H9 (cell line): ENCODE results near the gene DBH. TPM values are rescaled to one million over a fixed set of nuclear protein-coding genes. Genes with fewer than 3 reads are reported as not detected.

Experiments
- DNase-seq: peaks from one replicate; pipeline ENCODE4 v3.0.0-alpha.2; 2017
- H2AFZ ChIP-seq: one replicate; pipeline ENCODE4 v1.6.1; 2013; ENCODE audit warnings: mild to moderate bottlenecking, low read length, control low read depth, moderate library complexity
- H2AK5ac ChIP-seq: 2 replicates; pipeline ENCODE4 v1.6.1; 2013; ENCODE audit warnings: low read length, control low read depth, mixed read lengths; ENCODE audit not compliant: insufficient read length
- H2BK120ac ChIP-seq: one replicate; pipeline ENCODE4 v1.6.1; 2013; ENCODE audit warnings: low read depth, mild to moderate bottlenecking, low read length, control low read depth, inconsistent platforms; ENCODE audit not compliant: poor library complexity, severe bottlenecking
- H2BK12ac ChIP-seq: 2 replicates; pipeline ENCODE4 v1.6.1; 2013; ENCODE audit warnings: low read length, control low read depth, mixed read lengths, low read depth; ENCODE audit not compliant: insufficient read length
- H2BK15ac ChIP-seq: 2 replicates; pipeline ENCODE4 v1.6.1; 2013; ENCODE audit warnings: low read depth, low read length, control low read depth
- H2BK20ac ChIP-seq: one replicate; pipeline ENCODE4 v1.6.1; 2013; ENCODE audit warnings: low read depth, mild to moderate bottlenecking, low read length, control low read depth, inconsistent platforms; ENCODE audit not compliant: poor library complexity, severe bottlenecking
- H2BK5ac ChIP-seq: 2 replicates; pipeline ENCODE4 v1.6.1; 2013; ENCODE audit warnings: low read length, control low read depth, mixed read lengths; ENCODE audit not compliant: insufficient read length
- H3K14ac ChIP-seq: 2 replicates; pipeline ENCODE4 v1.6.1; 2013; ENCODE audit warnings: low read length, control low read depth; ENCODE audit not compliant: insufficient read depth
- H3K18ac ChIP-seq: 2 replicates; pipeline ENCODE4 v1.6.1; 2013; ENCODE audit warnings: low read depth, mild to moderate bottlenecking, mixed read lengths, low read length, control low read depth; ENCODE audit not compliant: insufficient read length
- H3K23ac ChIP-seq: 2 replicates; pipeline ENCODE4 v1.6.1; 2013; ENCODE audit warnings: low read length, control low read depth, mixed read lengths, low read depth; ENCODE audit not compliant: insufficient read length
- H3K23me2 ChIP-seq: 2 replicates; pipeline ENCODE4 v1.6.1; 2013; ENCODE audit warnings: low read depth, mild to moderate bottlenecking, mixed read lengths, low read length, control low read depth; ENCODE audit not compliant: insufficient read length, poor library complexity, severe bottlenecking
- H3K27ac ChIP-seq: 2 replicates; pipeline ENCODE4 v1.5.1; 2013; ENCODE audit warnings: low read length, control low read depth, mixed read lengths, low read depth; ENCODE audit not compliant: insufficient read length
- H3K27me3 ChIP-seq: 2 replicates; pipeline ENCODE4 v1.6.1; 2013; ENCODE audit warnings: low read length, control low read depth, inconsistent platforms; ENCODE audit not compliant: insufficient read depth
- H3K4ac ChIP-seq: 2 replicates; pipeline ENCODE4 v1.6.1; 2013; ENCODE audit warnings: low read depth, mild to moderate bottlenecking, control low read depth, inconsistent platforms, low read length, moderate library complexity
- H3K4me1 ChIP-seq: 2 replicates; pipeline ENCODE4 v1.6.1; 2013; ENCODE audit warnings: low read length, control low read depth, inconsistent platforms; ENCODE audit not compliant: insufficient read depth
- H3K4me2 ChIP-seq: 2 replicates; pipeline ENCODE4 v1.6.1; 2013; ENCODE audit warnings: low read length, control low read depth, mixed read lengths; ENCODE audit not compliant: insufficient read length, insufficient read depth
- H3K56ac ChIP-seq: 2 replicates; pipeline ENCODE4 v1.6.1; 2013; ENCODE audit warnings: low read depth, mild to moderate bottlenecking, mixed read lengths, low read length, control low read depth; ENCODE audit not compliant: insufficient read length
- H3K79me1 ChIP-seq: 2 replicates; pipeline ENCODE4 v1.6.1; 2013; ENCODE audit warnings: low read depth, mild to moderate bottlenecking, moderate library complexity, low read length, control low read depth, inconsistent platforms; ENCODE audit not compliant: insufficient read depth, poor library complexity, severe bottlenecking
- H3K79me2 ChIP-seq: 2 replicates; pipeline ENCODE4 v1.6.1; 2013; ENCODE audit warnings: low read length, control low read depth, inconsistent platforms; ENCODE audit not compliant: insufficient read depth
- H3K9ac ChIP-seq: 2 replicates; pipeline ENCODE4 v1.6.1; 2013; ENCODE audit warnings: low read length, control low read depth, mixed read lengths; ENCODE audit not compliant: insufficient read length; ENCODE audit errors: extremely low read depth
- H3K9me3 ChIP-seq: one replicate; pipeline ENCODE4 v1.6.1; 2013; ENCODE audit warnings: low read depth, low read length, inconsistent platforms; ENCODE audit not compliant: control insufficient read depth
- H3T11ph ChIP-seq: one replicate; pipeline ENCODE4 v1.6.1; 2013; ENCODE audit warnings: mild to moderate bottlenecking, low read length, control low read depth, inconsistent platforms
- H4K20me1 ChIP-seq: one replicate; pipeline ENCODE4 v1.6.1; 2013; ENCODE audit not compliant: control insufficient read depth, insufficient read length, insufficient read depth
- H4K5ac ChIP-seq: 2 replicates; pipeline ENCODE4 v1.6.1; 2013; ENCODE audit warnings: low read depth, mild to moderate bottlenecking, mixed read lengths, low read length, control low read depth; ENCODE audit not compliant: insufficient read length
- H4K8ac ChIP-seq: replicated peaks from 2 replicates; pipeline ENCODE4 v1.6.1; 2013; ENCODE audit warnings: low read length, control low read depth, mixed read lengths, low read depth; ENCODE audit not compliant: insufficient read length
- H4K91ac ChIP-seq: 2 replicates; pipeline ENCODE4 v1.6.1; 2013; ENCODE audit warnings: low read depth, mild to moderate bottlenecking, moderate library complexity, mixed read lengths, low read length, control low read depth; ENCODE audit not compliant: insufficient read length
- H3K27ac Mint-ChIP-seq, 3 experiments: 2 replicates in 2 of 3; 3 replicates in 1 of 3; pipeline ENCODE4 v1.8.0; 2020 to 2021; ENCODE audit warnings: mixed read lengths in 3 of 3, mild to moderate bottlenecking in 1 of 3, moderate library complexity in 1 of 3
- H3K27me3 Mint-ChIP-seq: 2 replicates; pipeline ENCODE4 v1.8.0; 2021; ENCODE audit warnings: low read depth, mild to moderate bottlenecking, moderate library complexity, mixed read lengths
- H3K36me3 Mint-ChIP-seq, 3 experiments: 2 replicates in 2 of 3; 3 replicates in 1 of 3; pipeline ENCODE4 v1.8.0; 2020 to 2021; ENCODE audit warnings: low read depth in 3 of 3, mixed read lengths in 3 of 3; ENCODE audit not compliant: insufficient read depth in 1 of 3
- H3K4me1 Mint-ChIP-seq, 2 experiments: 2 replicates each; pipeline ENCODE4 v1.8.0; 2020; ENCODE audit warnings: mixed read lengths in 2 of 2
- H3K4me3 Mint-ChIP-seq, 2 experiments: 2 replicates in 1 of 2; 3 replicates in 1 of 2; pipeline ENCODE4 v1.8.0; 2020 to 2021; ENCODE audit warnings: mild to moderate bottlenecking in 2 of 2, mixed read lengths in 2 of 2, moderate library complexity in 1 of 2
- H3K9me3 Mint-ChIP-seq, 2 experiments: 2 replicates in 1 of 2; 3 replicates in 1 of 2; pipeline ENCODE4 v1.8.0; 2020; ENCODE audit warnings: mild to moderate bottlenecking in 2 of 2, mixed read lengths in 2 of 2, moderate library complexity in 1 of 2
- WGBS: extraction: QIAGEN DNeasy Blood & Tissue Kit; methylation state at CpG from one replicate; pipeline ENCODE4 v1.1.7; 2013; ENCODE audit warnings: missing lambda C conversion rate, low lambda C conversion rate, mixed read lengths; ENCODE audit not compliant: insufficient read length; ENCODE audit errors: extremely low coverage; 5-methylcytosine and 5-hydroxymethylcytosine counted together
- total RNA-seq: library from RNA; stranded (reverse); gene quantifications from 2 replicates; pipeline ENCODE4 v1.2.1, GENCODE V29; 2021
- TF ChIP-seq, protein P1 (sequence below): fragments of 200-600 bp; sonication (generic); conservative IDR thresholded peaks from 3 replicates; pipeline ENCODE4 v1.8.0; 2021; ENCODE audit warnings: antibody characterized with exemption, mild to moderate bottlenecking

DBH gene
- total RNA-seq, 1 experiment from 2014 or later = not detected

DNA sequence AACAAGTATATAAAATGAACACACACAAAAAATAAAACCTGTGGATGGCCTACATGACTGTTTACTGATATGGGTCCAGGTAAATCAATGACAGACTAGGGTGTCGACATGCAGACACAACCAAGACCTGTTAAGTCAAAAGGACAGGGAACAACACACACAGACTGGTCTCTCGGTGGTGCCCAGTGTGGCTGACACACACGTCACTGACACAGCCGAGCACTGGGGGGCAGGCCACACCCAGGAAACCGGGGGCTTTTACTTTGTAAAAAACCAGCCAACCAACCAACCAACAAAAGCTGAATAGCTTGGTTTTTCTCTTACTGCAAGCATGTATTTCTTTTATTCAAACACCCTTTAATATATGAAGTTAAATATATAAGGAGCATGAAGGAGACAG, 31.9 kb upstream of the DBH start:
- Histone ChIP-seq H3K4me1 (no peaks in the 10 kb centered on the region), H3K14ac (no peak overlapping the region), H3T11ph (no peak overlapping the region), H4K91ac (no peak overlapping the region), H3K23me2 (peaks cover 3% of the 10 kb centered on the region), H2AK5ac (no peak overlapping the region), H3K9me3 (no peaks in the 10 kb centered on the region), H3K27ac (no peak overlapping the region), H3K79me1 (no peaks in the 10 kb centered on the region), H2BK15ac (no peak overlapping the region), H2BK120ac (no peak overlapping the region), H2BK12ac (no peak overlapping the region), H3K56ac (no peak overlapping the region), H3K4ac (no peak overlapping the region), H3K4me2 (no peak overlapping the region), H2AFZ (no peak overlapping the region), H2BK5ac (no peak overlapping the region), H3K23ac (no peak overlapping the region), H4K20me1 (no peaks in the 10 kb centered on the region), H3K79me2 (no peaks in the 10 kb centered on the region), H3K18ac (no peak overlapping the region), H3K27me3 (peaks cover 8% of the 10 kb centered on the region; the same call in 1 of the 2 replicates), H4K8ac (no peak overlapping the region), H4K5ac (no peak overlapping the region), H3K9ac (no peak overlapping the region), H2BK20ac (no peak overlapping the region)
- no peak for DNase-seq
- Mint-ChIP-seq H3K27me3 (peaks cover 32% of the 10 kb centered on the region), H3K4me1 (peaks cover 5 to 28% of the 10 kb centered on the region in 2 experiments; a peak in 3 of 4 replicates), H3K4me3 (peak overlapping the region in 1 of 2 experiments; percentile 45; a peak in 1 of 5 replicates), H3K27ac (no peak overlapping the region; a peak in 1 of 7 replicates), H3K36me3 (no peaks in the 10 kb centered on the region), H3K9me3 (no peaks in the 10 kb centered on the region)
- no CpG with 5 or more reads among the region's 5 CpGs for WGBS
- TF ChIP-seq, protein P1, sequence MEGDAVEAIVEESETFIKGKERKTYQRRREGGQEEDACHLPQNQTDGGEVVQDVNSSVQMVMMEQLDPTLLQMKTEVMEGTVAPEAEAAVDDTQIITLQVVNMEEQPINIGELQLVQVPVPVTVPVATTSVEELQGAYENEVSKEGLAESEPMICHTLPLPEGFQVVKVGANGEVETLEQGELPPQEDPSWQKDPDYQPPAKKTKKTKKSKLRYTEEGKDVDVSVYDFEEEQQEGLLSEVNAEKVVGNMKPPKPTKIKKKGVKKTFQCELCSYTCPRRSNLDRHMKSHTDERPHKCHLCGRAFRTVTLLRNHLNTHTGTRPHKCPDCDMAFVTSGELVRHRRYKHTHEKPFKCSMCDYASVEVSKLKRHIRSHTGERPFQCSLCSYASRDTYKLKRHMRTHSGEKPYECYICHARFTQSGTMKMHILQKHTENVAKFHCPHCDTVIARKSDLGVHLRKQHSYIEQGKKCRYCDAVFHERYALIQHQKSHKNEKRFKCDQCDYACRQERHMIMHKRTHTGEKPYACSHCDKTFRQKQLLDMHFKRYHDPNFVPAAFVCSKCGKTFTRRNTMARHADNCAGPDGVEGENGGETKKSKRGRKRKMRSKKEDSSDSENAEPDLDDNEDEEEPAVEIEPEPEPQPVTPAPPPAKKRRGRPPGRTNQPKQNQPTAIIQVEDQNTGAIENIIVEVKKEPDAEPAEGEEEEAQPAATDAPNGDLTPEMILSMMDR = peak; percentile 17; the same call in 2 of the 3 replicates
